ENCODE measurements around the gene ARPP21. TPM values are rescaled to one million over a fixed set of nuclear protein-coding genes. Genes with fewer than 3 reads are reported as not detected.

Gene ARPP21
- total and polyA plus RNA-seq, 7 donors = 86.4 to 336 (median 101) TPM

GRCh38 chr3:35782355-35782754, 143.0 kb downstream of the ARPP21 start:
- H3K36me3 ChIP-seq (ENCODE audit: insufficient read depth in 1 of 2, low read depth in 1 of 2) = peaks cover 0 to 64% of the 10 kb centered on the region in 2 donors
- ATAC-seq = no peak
- intact Hi-C loops (cut with DNase I) = no loop called here
- no peaks in the 10 kb centered on the region for H3K9me3 ChIP-seq
- peaks cover 24% of the 10 kb centered on the region for H3K4me1 ChIP-seq
- no peak overlapping the region for H3K27ac ChIP-seq
- WGBS, 3 donors = 72 to 89% (median 84%) methylated on average over 1 of the region's 1 CpG
- H3K4me3 ChIP-seq = no peak overlapping the region
- DNase-seq = no peak
- H3K27me3 ChIP-seq (ENCODE audit: insufficient read depth in 3 of 3, low read length in 2 of 3) = no peaks in the 10 kb centered on the region
- no peak for TF ChIP-seq CTCF (IDR thresholded peaks at IDR 0.05)

GRCh38 chr3:35784169-35784568, 144.8 kb downstream of the ARPP21 start:
- TF ChIP-seq CTCF (IDR thresholded peaks at IDR 0.05) = no peak
- DNase-seq = no peak
- no peaks in the 10 kb centered on the region for H3K27me3 ChIP-seq (ENCODE audit: insufficient read depth in 3 of 3, low read length in 2 of 3)
- peaks cover 0 to 46% of the 10 kb centered on the region in 2 donors for H3K36me3 ChIP-seq (ENCODE audit: insufficient read depth in 1 of 2, low read depth in 1 of 2)
- H3K27ac ChIP-seq = no peak overlapping the region
- H3K9me3 ChIP-seq = no peaks in the 10 kb centered on the region
- ATAC-seq = no peak
- 85 to 97% (median 90%) methylated on average over 1 of the region's 1 CpG for WGBS, 3 donors
- H3K4me3 ChIP-seq = no peak overlapping the region
- intact Hi-C loops (cut with DNase I) = no loop called here
- H3K4me1 ChIP-seq = peaks cover 40% of the 10 kb centered on the region

- ATAC-seq = no peak
- peaks cover 40% of the 10 kb centered on the region for H3K4me1 ChIP-seq
- intact Hi-C loops (cut with DNase I) = no loop called here
Measured at GRCh38 chr3:35785234-35785888, 146.0 kb downstream of the ARPP21 start.

GRCh38 chr3:35787936-35788335, 148.6 kb downstream of the ARPP21 start:
- Histone ChIP-seq H3K27me3 (ENCODE audit: insufficient read depth in 3 of 3, low read length in 2 of 3) (no peaks in the 10 kb centered on the region), H3K4me3 (no peak overlapping the region), H3K4me1 (peaks cover 40% of the 10 kb centered on the region), H3K27ac (no peak overlapping the region), H3K9me3 (no peaks in the 10 kb centered on the region), H3K36me3 (ENCODE audit: insufficient read depth in 1 of 2, low read depth in 1 of 2) (peaks cover 4 to 31% of the 10 kb centered on the region in 2 donors)
- intact Hi-C loops (cut with DNase I) = no loop called here
- no peak for TF ChIP-seq CTCF (IDR thresholded peaks at IDR 0.05)
- 19 to 52% (median 35%) methylated on average over 1 of the region's 1 CpG for WGBS, 3 donors
- DNase-seq (no peak), ATAC-seq (peak in 1 of 4 donors; percentile 18)

More at GRCh38 chr3:35785234-35785888, 146.0 kb downstream of the ARPP21 start:
- no peaks in the 10 kb centered on the region for H3K27me3 ChIP-seq (ENCODE audit: insufficient read depth in 3 of 3, low read length in 2 of 3)
- H3K4me3 ChIP-seq = no peak overlapping the region
- WGBS, 3 donors = 84 to 86% (median 85%) methylated on average over 4 of the region's 4 CpGs
- H3K9me3 ChIP-seq = no peaks in the 10 kb centered on the region
- TF ChIP-seq CTCF (IDR thresholded peaks at IDR 0.05) = no peak
- no peak overlapping the region for H3K27ac ChIP-seq
- peaks cover 0 to 36% of the 10 kb centered on the region in 2 donors for H3K36me3 ChIP-seq (ENCODE audit: insufficient read depth in 1 of 2, low read depth in 1 of 2)
- no peak for DNase-seq

Data from psoas muscle (tissue), 8 donors.